Activated CD4-positive, alpha-beta T cell treated with anti-CD3 and anti-CD28 coated beads, Interleukin-2, amount 10 ng/mL, durations not matched to agents 7 days and 5 days (primary cell): ENCODE data around the gene MUC16. TPM values are rescaled to one million over a fixed set of nuclear protein-coding genes. Genes with fewer than 3 reads are reported as not detected.

Experiments
- CTCF ChIA-PET: fragments of 350-600 bp; sonication (Branson Sonifier 250); formaldehyde crosslinking; loops from one replicate; lab custom pipeline; 2021; ENCODE audit warnings: antibody characterized with exemption; lab: Charles Lee
- POLR2A ChIA-PET: fragments of 350-600 bp; sonication (Branson Sonifier 250); formaldehyde crosslinking; loops from one replicate; lab custom pipeline; 2021; ENCODE audit warnings: antibody characterized with exemption; lab: Charles Lee
- DNase-seq: peaks from one replicate; pipeline ENCODE4 v3.0.0-alpha.2; 2020
- H3K27ac Mint-ChIP-seq: one replicate; pipeline ENCODE4 v1.8.0; 2021; ENCODE audit warnings: mild to moderate bottlenecking, moderate library complexity, mixed read lengths
- H3K27me3 Mint-ChIP-seq: one replicate; pipeline ENCODE4 v1.8.0; 2021; ENCODE audit warnings: mixed read lengths
- H3K36me3 Mint-ChIP-seq: one replicate; pipeline ENCODE4 v1.8.0; 2021; ENCODE audit warnings: low read depth, mixed read lengths
- H3K4me1 Mint-ChIP-seq: one replicate; pipeline ENCODE4 v1.8.0; 2021; ENCODE audit warnings: mixed read lengths
- H3K4me3 Mint-ChIP-seq: one replicate; pipeline ENCODE4 v1.8.0; 2021; ENCODE audit warnings: mild to moderate bottlenecking, moderate library complexity, mixed read lengths
- H3K9me3 Mint-ChIP-seq: one replicate; pipeline ENCODE4 v1.8.0; 2021; ENCODE audit warnings: mixed read lengths
- total RNA-seq, 2 experiments: library from RNA; stranded (reverse); gene quantifications; one replicate each; pipeline ENCODE4 v1.2.3, GENCODE V29; 2021

Gene MUC16
- total RNA-seq, 2 experiments from 2014 or later = not detected

GRCh38 chr19:8973501-8974091, 36.6 kb downstream of the MUC16 start:
- H3K27ac Mint-ChIP-seq = no peak overlapping the region
- peak; percentile 27 for DNase-seq
- H3K4me3 Mint-ChIP-seq = no peak overlapping the region
- H3K4me1 Mint-ChIP-seq = no peaks in the 10 kb centered on the region
- ChIA-PET POLR2A (no interaction called here), CTCF (no interaction called here)
- H3K9me3 Mint-ChIP-seq = peaks cover 18% of the 10 kb centered on the region
- H3K27me3 Mint-ChIP-seq = no peaks in the 10 kb centered on the region
- H3K36me3 Mint-ChIP-seq = no peaks in the 10 kb centered on the region

GRCh38 chr19:8965887-8966286, 44.3 kb downstream of the MUC16 start:
- Mint-ChIP-seq H3K36me3 (no peaks in the 10 kb centered on the region), H3K27me3 (no peaks in the 10 kb centered on the region), H3K9me3 (peaks cover 2% of the 10 kb centered on the region), H3K4me1 (no peaks in the 10 kb centered on the region), H3K27ac (no peak overlapping the region), H3K4me3 (no peak overlapping the region)
- POLR2A ChIA-PET = no interaction called here
- CTCF ChIA-PET = no interaction called here
- no peak for DNase-seq

Other genes with a start within 250 kb of the MUC16 start
- gene ZNF558, start 178.1 kb downstream of the MUC16 start, total RNA-seq = 10 to 100 TPM; 19.5 to 21.2 TPM
- gene MBD3L1, start 178.0 kb downstream of the MUC16 start, total RNA-seq = not detected
- gene OR1M1, start 76.7 kb upstream of the MUC16 start, total RNA-seq = not detected
- gene OR7G2, start 97.1 kb upstream of the MUC16 start, total RNA-seq = not detected
- gene OR7G1, start 105.4 kb upstream of the MUC16 start, total RNA-seq = not detected
- gene OR7G3, start 116.5 kb upstream of the MUC16 start, total RNA-seq = not detected
- gene ZNF317, start 130.0 kb upstream of the MUC16 start, total RNA-seq = 10 to 100 TPM; 40.2 to 42.0 TPM
- gene OR7D2, start 168.6 kb upstream of the MUC16 start, total RNA-seq = not detected
- gene OR7D4, start 209.2 kb upstream of the MUC16 start, total RNA-seq = not detected
- gene OR7E24, start 240.5 kb upstream of the MUC16 start, total RNA-seq = not detected